Chondrocyte (in vitro differentiated cells): ENCODE data around the gene CSNK1D. TPM values are rescaled to one million over a fixed set of nuclear protein-coding genes. Genes with fewer than 3 reads are reported as not detected.
"Not testable (repeated sequence)": the region's sequence is repeated elsewhere in the genome, so short reads cannot be mapped to it uniquely, and the experiment has no call there.

ENCODE experiments used
- DNase-seq: peaks from one replicate; pipeline ENCODE4 v3.0.0; 2021; ENCODE audit warnings: mixed read lengths, low spot score
- H3K27ac Mint-ChIP-seq: one replicate; pipeline ENCODE4 v1.8.0; 2021; ENCODE audit warnings: mild to moderate bottlenecking, moderate library complexity, mixed read lengths; ENCODE audit not compliant: unreplicated experiment
- H3K27me3 Mint-ChIP-seq: 2 replicates; pipeline ENCODE4 v1.8.0; 2021; ENCODE audit warnings: low read depth, mixed read lengths
- H3K36me3 Mint-ChIP-seq: 2 replicates; pipeline ENCODE4 v1.8.0; 2021; ENCODE audit warnings: low read depth, mixed read lengths
- H3K4me1 Mint-ChIP-seq: 2 replicates; pipeline ENCODE4 v1.8.0; 2021; ENCODE audit warnings: low read depth, mild to moderate bottlenecking, mixed read lengths
- H3K4me3 Mint-ChIP-seq: one replicate; pipeline ENCODE4 v1.8.0; 2021; ENCODE audit warnings: mild to moderate bottlenecking, moderate library complexity, mixed read lengths; ENCODE audit not compliant: unreplicated experiment
- H3K9me3 Mint-ChIP-seq: 2 replicates; pipeline ENCODE4 v1.8.0; 2021; ENCODE audit warnings: low read depth, mixed read lengths
- CTCF ChIP-seq: fragments of 200-600 bp; sonication (generic); IDR thresholded peaks from 2 replicates; pipeline ENCODE4 v1.5.0; 2021; ENCODE audit warnings: antibody characterized with exemption, mild to moderate bottlenecking, moderate library complexity
- total RNA-seq: library from RNA; stranded (reverse); gene quantifications from 3 replicates; pipeline ENCODE4 v1.2.1, GENCODE V29; 2021

The CSNK1D gene
- total RNA-seq, 1 donor from 2014 or later = 93.0 TPM

GRCh38 chr17:82199496-82199895 is 74.0 kb downstream of the CSNK1D start:
- peaks cover 18% of the 10 kb centered on the region for H3K36me3 Mint-ChIP-seq
- no peaks in the 10 kb centered on the region for H3K27me3 Mint-ChIP-seq
- TF ChIP-seq CTCF = no peak
- H3K27ac Mint-ChIP-seq = no peak overlapping the region
- no peak overlapping the region for H3K4me3 Mint-ChIP-seq
- H3K9me3 Mint-ChIP-seq = no peaks in the 10 kb centered on the region
- no peaks in the 10 kb centered on the region for H3K4me1 Mint-ChIP-seq
- no peak for DNase-seq

- no peak for TF ChIP-seq CTCF
- Mint-ChIP-seq H3K9me3 (no peaks in the 10 kb centered on the region), H3K27me3 (no peaks in the 10 kb centered on the region), H3K4me3 (no peak overlapping the region), H3K27ac (no peak overlapping the region), H3K36me3 (peaks cover 25% of the 10 kb centered on the region), H3K4me1 (no peaks in the 10 kb centered on the region)
- no peak for DNase-seq
Observed at GRCh38 chr17:82198092-82198491, 75.4 kb downstream of the CSNK1D start.

- H3K36me3 Mint-ChIP-seq = peaks cover 27% of the 10 kb centered on the region
- H3K9me3 Mint-ChIP-seq = no peaks in the 10 kb centered on the region
- H3K27ac Mint-ChIP-seq = no peak overlapping the region
- no peaks in the 10 kb centered on the region for H3K4me1 Mint-ChIP-seq
- no peak for DNase-seq
- H3K27me3 Mint-ChIP-seq = no peaks in the 10 kb centered on the region
- no peak overlapping the region for H3K4me3 Mint-ChIP-seq
- no peak for TF ChIP-seq CTCF
Observed at GRCh38 chr17:82195675-82196672, 77.5 kb downstream of the CSNK1D start.

- Mint-ChIP-seq H3K36me3 (peaks cover 26% of the 10 kb centered on the region), H3K4me1 (no peaks in the 10 kb centered on the region), H3K9me3 (no peaks in the 10 kb centered on the region), H3K27me3 (no peaks in the 10 kb centered on the region), H3K27ac (no peak overlapping the region), H3K4me3 (no peak overlapping the region)
- DNase-seq = no peak
- no peak for TF ChIP-seq CTCF
Observed at GRCh38 chr17:82194765-82195164, 78.7 kb downstream of the CSNK1D start.

- no peak overlapping the region for H3K27ac Mint-ChIP-seq
- no peaks in the 10 kb centered on the region for H3K4me1 Mint-ChIP-seq
- no peak overlapping the region for H3K4me3 Mint-ChIP-seq
- H3K9me3 Mint-ChIP-seq = no peaks in the 10 kb centered on the region
- peaks cover 26% of the 10 kb centered on the region for H3K36me3 Mint-ChIP-seq
- no peaks in the 10 kb centered on the region for H3K27me3 Mint-ChIP-seq
- TF ChIP-seq CTCF = no peak
- DNase-seq = no peak
Observed at GRCh38 chr17:82193520-82194220, 79.8 kb downstream of the CSNK1D start.

- not testable (repeated sequence) for H3K27me3 Mint-ChIP-seq, H3K27ac Mint-ChIP-seq, H3K4me3 Mint-ChIP-seq, H3K4me1 Mint-ChIP-seq, DNase-seq, H3K9me3 Mint-ChIP-seq
- peaks cover 26% of the 10 kb centered on the region for H3K36me3 Mint-ChIP-seq
Observed at GRCh38 chr17:82193050-82193449, 80.5 kb downstream of the CSNK1D start.
